HTR-8/SVneo (cell line): ENCODE data around the gene LY9.

Experiments
- DNase-seq: peaks from one replicate; pipeline ENCODE4 v3.0.0; 2011; ENCODE audit warnings: low spot score, mixed read lengths; ENCODE audit not compliant: insufficient read length
- FAIRE-seq: peaks from 2 replicates; lab custom pipeline; 2011; peaks lifted over from hg19 to GRCh38; lab: Jason Lieb, UNC

Gene LY9

DNA sequence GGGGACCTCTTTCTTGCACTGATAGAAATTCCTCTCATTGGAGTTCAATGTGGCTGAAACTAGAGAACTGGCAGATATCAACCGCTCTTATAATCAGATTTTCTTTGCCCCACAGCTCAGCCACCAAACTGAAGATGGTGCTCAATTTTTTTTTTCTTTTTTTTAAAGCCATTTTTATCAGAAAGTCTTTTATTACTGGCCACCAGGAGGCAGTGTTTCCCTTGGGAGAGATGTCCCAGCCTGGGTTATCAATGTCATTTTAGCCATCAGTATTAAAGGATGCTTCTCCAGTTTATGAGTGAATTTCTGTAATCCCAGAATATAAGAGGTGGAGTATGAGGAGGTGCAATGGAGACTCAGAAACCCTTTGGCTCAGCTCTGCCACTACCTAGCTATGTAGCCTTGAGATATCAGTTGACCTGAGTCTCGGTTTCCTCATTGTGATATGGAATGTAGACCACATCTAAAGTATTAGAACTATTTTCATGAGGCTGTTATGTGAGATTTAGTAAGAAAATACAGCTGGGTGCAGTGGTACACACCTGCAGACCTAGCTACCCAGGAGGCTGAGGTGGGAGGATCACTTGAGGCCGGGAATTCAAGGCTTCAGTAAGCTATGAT lies 39.1 kb downstream of the LY9 start:
- FAIRE-seq (no peak), DNase-seq (peak; percentile 23)

DNA sequence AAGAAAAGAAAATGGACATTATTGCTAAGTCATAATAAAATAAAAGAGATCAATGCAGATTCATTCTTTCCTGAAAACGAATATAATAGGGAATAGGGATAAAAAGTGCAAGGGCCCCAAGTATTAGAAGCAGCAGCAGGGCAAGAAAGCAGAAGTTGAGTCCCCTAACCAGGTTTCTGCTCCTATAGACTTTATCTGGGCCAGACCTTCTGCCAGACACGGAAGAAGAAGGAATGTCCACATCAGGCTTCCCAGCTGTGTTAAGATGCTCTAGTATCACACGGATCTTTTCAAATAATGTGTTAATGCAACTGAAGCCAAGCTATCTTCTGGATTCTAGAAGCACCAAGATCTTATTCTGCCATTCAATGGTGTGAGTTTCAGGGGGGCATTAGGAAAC lies 39.8 kb downstream of the LY9 start:
- FAIRE-seq: no peak
- DNase-seq: no peak

DNA sequence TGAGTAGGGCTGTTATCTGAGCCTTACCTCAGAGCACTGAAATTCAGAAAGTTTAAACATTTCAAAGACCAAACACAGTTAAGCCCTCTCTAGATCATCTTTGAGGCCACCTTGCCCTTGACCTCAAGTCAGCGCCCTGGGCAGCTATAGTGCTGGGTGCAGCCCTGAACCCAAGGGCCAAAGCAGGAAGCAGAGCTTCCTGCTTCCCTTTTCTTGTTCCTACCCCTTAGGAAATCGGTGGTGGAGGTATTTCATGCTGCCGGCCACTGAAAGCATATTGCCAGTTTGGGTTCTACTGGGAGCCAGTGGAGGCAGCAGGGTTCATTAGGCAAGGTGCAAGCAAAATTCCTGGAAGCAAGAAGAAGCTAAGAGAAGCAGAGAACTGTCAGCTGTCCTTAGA lies 40.6 kb downstream of the LY9 start:
- DNase-seq: no peak
- FAIRE-seq: no peak

DNA sequence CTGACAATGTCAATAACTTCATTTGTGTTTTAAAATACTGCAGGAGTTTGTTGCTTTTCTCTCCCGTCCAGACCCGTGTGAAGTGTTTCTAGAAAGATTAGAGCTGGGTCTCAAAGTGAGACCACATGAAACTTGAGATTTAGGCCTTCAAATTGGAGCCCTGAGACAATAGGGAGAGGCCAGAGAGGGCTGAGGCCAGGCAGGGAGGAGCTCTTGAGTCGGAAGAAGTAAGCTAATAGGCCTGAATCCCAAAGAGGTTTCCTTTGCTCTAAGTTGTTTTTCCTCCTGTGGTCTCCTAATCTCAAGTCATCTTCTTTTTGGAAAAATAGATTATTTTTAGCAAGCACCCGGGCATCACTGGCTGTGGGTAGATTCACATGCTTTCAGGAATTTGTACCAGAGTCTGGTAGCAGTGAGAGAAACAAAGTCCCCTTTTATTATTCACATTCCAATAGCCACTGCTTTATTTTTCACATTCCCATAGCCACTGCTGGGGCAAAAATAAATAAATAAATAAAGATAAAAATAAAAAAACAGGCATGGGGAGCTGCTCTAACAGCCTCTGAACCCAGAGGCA lies 41.1 kb downstream of the LY9 start:
- FAIRE-seq: no peak

DNA sequence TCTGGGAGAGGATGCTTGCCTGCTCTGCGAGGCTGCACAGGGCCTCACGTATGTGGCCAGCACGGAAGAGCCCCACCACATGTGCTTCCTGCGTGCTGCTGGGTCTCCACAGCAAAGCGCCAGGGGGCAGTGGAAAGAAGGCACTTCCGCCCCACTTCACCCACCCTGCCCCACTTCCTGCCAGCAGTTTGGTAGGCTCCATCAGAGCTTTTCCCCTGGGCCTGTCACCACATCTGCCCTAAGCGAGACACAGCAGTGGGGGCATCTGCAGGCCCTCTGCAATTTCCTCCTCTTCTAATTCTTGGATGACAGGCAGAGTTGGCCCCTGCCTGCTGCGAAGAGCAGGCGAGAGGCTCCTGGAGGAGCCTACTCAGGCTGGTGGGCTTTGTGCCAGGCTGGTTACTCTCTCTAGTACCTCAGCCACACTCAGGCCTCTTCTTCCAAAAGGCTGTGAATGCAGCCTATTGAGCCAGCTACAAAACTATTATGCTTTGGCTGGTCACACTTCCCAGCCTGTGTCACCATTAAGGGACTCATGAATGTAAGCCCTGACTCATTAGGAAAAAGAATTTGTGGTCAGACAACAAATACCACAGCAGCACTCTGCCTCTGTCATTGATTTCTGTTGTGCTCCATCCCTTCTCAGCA lies 41.7 kb downstream of the LY9 start:
- FAIRE-seq: no peak

More for the DNA sequence above, 41.1 kb downstream of the LY9 start:
- DNase-seq: no peak

DNA sequence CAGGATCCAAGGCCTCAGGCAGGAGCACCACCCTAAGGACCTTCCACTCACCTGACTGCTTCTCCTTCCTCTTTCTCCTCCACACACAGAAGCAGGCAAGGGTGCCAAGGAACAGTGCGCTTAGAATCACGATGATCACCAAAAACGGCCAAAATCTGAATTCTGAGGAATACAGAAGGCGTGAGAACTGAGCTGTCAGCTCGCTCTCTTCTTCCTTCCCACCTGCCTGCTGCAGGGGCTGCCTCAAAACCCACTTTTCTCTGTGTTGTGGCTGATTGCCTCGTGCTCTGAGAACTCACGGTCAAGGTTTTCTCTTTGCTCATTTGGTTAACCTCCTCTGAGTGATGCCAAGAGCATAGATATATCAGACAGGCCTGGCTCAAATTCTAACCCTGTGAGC lies 42.9 kb downstream of the LY9 start:
- FAIRE-seq: no peak
- DNase-seq: no peak

More for the DNA sequence above, 41.7 kb downstream of the LY9 start:
- no peak for DNase-seq

DNA sequence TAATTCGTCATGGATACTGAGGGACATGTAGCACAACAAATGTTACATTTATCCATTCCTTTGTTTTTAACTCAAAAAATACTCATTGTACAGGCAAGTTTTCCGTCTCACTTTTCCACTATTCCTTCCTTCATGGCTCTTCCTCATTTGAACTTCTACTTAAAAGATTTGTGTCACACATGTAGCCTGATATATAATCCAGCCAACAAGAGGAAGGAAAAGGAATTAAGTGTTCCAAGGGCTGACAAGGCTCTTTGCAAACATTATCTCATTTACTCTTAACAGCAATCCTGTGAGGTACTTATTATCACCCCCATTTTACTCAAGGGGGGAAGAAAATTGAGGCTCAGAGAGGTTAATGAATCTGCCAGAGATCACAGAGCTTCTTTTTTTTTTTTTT lies 43.8 kb downstream of the LY9 start:
- DNase-seq: no peak
- FAIRE-seq: no peak

DNA sequence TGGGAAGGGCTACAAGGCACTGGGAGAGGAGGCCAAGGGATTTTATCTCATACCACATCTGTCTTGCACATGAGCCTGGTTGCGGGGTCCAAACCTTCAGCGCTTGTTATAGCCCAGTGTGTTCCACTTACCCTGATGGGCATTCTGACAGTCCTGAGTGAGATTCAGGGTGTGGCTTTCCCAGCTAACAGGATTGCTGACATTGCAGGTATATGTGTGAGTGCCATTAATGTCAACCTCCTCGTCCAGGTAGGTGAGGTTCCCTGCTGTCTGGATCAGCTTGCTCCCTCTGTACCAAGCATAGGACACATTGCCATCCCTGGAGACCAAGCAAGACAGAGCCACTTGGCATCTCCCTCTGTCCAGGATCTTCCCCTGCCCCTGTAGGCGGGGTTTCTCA lies 45.1 kb downstream of the LY9 start:
- DNase-seq: no peak
- no peak for FAIRE-seq

DNA sequence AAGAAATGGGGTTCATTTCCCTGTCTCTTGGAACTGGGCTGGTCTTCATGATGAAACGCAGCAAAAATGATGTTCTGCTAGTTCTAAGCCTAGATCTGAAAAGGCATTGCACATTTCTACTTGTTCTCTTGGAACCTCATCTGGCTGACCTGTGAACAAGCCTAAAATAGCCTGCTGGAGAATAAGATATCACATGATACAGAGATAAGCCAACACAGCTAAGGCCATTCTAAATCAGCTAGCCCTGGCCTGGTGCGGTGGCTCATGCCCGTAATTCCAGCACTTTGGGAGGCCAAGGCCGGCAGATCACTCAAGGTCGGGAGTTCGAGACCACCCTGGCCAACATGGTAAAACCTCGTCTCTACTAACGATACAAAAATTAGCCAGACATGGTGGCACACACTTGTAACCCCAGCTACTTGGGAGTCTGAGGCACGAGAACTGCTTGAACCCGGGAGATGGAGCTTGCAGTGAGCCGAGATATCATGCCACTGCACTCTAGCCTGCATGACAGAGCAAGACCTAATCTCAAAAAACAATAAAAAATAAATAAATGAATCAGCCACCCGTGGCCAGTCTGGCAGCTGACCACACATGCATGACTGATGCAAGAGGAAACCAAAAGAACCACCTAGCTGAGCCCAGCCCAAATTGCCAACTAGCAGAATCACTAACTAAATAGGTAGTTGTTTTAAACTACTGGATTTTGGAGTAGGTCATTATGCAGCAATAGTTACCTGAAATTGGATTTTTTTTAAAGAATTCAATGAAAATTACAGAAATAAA lies 48.7 kb downstream of the LY9 start:
- no peak for FAIRE-seq
- no peak for DNase-seq

DNA sequence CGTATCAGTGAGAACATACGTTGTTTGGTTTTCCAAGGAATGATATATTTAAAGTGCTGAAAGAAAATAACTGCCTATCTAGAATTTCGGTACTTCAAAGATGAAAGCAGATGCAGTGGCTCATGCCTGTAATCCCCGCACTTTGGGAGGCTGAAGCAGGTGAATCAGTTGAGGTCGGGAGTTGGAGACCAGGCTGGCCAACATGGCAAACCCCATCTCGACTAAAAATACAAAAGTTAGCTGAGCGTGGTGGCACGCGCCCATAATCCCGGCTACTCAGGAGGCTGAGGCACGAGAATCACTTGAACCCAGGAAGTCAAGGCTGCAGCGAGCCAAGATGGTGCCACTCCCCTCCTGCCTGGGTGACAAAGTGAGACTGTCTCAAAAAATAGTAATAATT lies 50.3 kb downstream of the LY9 start:
- FAIRE-seq (no peak), DNase-seq (no peak)

DNA sequence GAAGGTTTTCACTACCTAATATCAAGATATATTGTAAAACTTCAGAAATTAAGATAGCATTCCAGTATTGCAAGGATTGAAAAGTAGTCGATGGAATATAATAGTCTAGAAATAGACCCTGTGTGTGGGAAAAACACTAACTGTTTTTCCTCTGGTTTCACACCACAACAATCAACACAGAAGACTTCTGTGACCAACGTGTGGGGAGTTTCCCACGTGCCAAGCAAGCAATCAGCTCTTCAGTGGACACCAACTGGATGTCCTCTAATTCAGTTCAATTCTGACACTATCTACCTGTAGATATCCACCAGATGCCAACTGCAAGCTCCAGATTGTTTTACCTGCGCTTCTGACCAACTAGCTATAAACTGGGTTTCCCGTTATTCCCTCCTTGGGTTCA lies 54.6 kb downstream of the LY9 start:
- DNase-seq (no peak), FAIRE-seq (no peak)

DNA sequence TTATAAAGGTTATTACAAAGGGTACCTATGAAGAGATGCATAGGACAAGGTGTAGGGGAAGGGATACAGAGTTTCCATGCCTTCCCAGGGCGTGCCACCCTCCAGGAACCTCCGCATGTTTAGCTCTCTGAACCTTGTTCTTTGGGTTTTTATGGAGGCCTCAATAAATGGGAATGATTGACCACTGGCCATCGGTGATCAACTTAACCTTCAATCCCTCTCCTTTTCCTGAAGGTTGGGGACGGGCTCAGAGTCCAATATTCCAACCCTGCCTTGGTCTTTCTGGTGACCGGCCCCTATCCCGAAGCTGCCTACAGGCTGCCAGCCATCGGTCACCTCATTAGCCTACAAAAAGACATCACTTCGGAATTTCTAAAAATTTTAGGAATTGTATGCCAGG lies 55.0 kb downstream of the LY9 start:
- FAIRE-seq (no peak), DNase-seq (no peak)

DNA sequence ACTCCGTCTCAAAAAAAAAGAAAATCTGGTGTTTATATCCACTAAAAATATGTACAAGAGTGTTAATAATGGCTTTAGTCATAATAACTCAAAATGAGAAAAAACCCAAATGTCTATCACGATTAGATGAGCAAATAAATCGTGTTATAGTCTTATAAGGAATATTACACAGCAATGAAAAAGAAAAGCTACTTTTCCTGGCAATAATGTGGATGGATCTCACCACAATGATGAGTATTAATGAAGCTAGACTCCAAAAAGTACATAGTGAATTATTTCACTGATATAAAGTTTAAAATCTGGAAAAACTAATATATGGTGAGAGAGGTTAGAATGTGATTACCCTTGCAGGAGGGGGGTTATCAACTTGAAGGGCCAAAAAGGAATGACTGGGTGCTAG lies 57.0 kb downstream of the LY9 start:
- FAIRE-seq (no peak), DNase-seq (no peak)

DNA sequence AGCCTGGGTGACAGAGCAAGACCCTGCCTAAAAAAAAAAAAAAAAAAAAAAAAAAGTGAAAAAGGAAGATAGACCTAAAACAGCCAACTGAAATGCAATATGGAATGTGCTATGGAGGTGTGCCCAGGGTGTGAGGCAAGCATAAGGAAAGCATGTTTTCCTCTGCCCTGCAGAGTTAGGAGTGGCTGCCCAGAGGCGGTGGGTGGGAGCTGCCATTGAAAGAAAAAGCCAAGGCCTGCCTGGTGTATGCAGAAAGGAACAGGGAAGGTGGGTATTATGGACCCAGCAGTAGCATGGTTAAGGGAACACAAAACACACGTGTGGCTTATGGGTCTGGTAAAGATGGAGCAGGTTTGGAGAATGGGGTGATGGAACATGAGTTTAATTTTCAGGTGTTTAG lies 57.8 kb downstream of the LY9 start:
- FAIRE-seq: no peak
- no peak for DNase-seq

DNA sequence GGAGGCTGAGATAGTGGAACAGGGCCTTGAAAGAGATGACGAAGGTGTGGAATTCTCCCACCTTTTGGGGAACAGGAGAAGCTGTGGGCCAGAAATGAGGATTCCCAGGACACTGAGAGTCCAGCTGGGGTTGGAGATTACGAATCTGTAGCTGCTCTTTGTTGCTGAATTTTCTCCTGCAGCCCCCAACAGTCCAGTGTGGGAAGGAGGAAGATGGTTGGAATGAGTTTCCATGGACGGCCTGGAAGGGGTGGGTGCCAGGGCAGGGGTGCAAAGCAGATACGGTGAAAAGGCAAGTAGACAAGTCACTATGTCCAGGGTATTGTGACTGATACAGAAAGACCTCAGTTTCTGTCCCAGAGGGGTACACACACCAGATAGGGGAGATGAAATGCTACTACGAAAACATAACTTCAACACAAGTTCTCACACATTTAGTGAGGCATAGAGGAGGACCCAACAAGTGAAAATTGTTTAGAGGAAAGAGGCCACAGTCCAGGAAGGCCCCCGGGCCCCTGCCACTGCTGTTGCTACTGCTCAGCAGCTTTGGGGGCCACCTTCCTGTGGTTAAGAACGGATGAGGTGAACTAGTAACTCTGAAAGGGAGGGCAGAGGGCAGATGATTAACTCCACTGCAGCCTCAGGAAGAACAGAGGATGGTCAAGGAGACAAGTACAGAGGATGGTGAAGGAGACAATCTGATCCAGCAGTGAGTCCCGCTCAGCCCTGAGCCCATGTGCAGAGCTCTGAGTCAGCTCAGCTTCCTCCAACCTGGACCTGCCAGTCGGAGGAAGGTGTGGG lies 59.4 kb downstream of the LY9 start:
- DNase-seq (no peak), FAIRE-seq (no peak)

DNA sequence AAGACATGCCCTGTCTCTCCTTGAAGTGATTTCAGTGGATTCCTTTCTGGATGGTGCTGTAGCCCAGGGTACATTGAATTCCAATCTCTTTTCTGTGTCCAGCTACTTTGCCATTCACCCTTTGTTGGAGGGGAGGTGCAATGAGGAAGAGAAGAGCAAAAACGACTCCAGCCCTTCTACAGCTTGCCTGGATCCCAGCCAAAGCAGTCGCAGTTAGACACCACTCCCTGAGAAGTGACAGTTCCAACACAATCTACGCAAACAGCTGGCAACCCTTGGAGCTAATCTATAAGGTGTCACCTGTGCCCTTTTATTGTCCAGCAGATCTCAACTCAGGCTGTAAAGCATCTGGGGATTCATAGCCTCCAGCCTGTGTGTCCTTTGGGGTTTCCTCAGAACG lies 62.1 kb downstream of the LY9 start:
- no peak for DNase-seq
- no peak for FAIRE-seq

DNA sequence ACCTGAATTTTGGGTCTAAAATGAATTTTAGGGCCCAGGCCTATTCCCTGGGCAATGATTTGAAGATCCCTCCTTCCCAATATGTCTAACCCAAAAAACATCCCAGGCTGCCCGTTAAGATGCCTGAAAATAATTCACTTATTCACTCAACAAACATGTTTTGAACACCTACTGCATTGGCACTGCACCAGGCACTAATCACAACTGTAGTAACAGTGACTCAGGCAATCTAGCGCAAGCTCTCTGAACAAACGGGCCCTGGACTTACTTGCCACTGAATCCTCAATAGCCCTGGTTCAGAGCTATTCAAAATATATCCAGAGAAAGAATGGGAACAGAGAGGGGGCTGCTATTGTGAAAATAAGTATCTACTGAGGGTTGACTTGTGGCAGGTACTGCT lies 62.5 kb downstream of the LY9 start:
- DNase-seq: no peak
- FAIRE-seq: no peak

DNA sequence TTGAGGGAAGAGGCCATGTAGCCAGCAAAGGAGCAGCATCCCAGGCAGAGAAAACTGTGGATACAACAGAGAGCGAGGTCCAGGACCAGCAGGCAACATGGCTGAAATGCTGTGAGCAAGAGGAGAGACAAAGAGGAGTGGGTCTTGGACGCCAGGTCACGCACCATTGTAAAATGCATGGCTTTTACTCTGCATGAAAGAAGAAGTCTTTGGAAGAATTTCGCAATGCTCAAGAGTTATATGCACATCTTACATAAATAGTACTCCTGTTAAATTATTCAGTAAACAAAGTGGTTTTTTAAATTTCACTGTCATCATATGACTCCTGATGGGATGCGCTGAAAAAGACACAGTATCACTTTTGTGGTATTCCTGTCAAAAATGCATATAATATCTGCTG lies 63.2 kb downstream of the LY9 start:
- FAIRE-seq: no peak
- no peak for DNase-seq

DNA sequence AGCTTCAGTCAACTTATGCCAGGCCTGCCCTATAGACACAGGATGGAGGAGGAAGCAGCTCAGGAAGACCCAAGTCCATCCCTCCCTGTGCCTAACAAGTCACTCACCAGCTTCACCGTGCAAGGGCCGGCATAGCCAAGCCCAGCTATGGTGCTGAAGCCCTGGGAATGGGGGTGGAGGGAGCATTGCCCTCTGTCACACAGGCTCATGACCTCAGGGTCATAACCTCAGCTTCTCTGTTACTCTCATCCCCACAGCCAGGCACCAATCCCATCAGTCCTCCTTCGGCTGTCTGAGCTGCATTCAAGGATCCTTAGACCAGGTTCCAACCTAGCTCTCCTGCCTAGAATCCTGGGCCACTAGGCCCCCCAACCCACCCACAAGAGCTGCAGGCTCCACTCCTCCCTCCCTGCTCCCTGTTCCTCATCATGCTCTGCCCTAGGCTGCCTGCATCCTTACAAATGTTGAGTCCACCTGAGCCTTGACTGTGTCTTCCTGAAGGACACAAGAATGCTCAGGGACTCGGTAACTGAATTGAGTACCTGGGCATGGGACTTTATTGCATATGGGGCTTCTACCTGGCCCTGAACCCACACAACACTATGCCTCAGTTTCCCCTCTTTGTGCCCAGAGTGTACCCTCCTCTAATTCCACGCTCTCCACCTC lies 65.0 kb downstream of the LY9 start:
- DNase-seq (no peak), FAIRE-seq (no peak)
